GM19043 (cell line): Measurements from ENCODE around the gene DUSP15.
"Not testable (repeated sequence)": the region's sequence is repeated elsewhere in the genome, so short reads cannot be mapped to it uniquely, and the experiment has no call there.

Source experiments
- ATAC-seq: cut with Tn5 transposase; IDR thresholded peaks from one replicate; pipeline ENCODE4 v1.9.1; 2021; ENCODE audit warnings: low read depth; ENCODE audit not compliant: unreplicated experiment

The DUSP15 gene

GRCh38 chr20:31869942-31870725 is at the start of gene DUSP15, which contains the start of gene TTLL9:
Gene DUSP15 (minus strand): TSS chr20:31870527. CDS start chr20:31870337, 190 bp downstream.
Gene TTLL9 (plus strand): TSS chr20:31870634. CDS start chr20:31871127, 493 bp downstream.
- no peak for ATAC-seq

- ATAC-seq: no peak
Observed at GRCh38 chr20:31919410-31920155, 49.3 kb upstream of the DUSP15 start.

GRCh38 chr20:31918466-31919105 is 48.3 kb upstream of the DUSP15 start:
- no peak for ATAC-seq

DNA sequence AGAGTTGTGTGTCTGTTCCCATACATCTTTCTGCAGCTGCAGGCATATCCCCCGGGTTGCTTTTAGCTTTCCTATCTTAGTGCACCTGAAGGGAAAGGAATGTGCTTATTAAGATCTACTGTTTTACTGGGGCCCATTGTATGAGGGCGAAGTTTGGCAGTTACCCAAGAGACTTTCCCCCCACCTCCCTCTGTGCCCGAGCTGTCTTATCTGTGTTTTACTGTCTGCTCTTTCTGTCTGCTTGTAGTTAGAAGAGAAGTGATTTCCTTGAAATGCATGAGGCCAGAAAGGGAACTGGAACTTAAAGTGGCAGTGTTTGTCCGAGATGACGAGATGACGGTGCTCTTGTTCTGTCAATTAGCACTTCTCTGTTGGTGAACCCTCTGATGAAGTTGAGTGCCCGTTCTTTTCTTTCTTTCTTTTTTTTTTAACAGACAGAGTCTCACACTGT is 47.7 kb upstream of the DUSP15 start:
- not testable (repeated sequence) for ATAC-seq

DNA sequence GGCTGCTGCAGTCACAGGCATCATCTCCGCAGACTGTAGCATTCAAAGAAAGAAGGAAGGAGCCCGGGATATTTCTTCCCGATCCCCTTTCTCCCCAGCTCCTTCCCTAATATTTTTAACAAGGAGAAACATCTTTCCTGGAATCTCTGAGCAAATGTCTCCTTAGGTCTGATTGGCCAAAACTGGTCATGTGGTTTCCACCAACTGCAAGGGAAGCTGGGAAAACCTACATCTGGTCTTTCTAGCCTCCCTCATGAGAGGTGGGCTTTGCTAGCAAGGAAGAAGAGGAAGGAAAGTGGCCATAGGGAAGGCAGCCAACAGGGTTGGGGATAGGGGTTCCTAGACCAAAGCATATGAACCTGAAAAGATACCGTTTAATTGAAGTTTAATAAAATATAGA is 46.4 kb upstream of the DUSP15 start:
- ATAC-seq: no peak

DNA sequence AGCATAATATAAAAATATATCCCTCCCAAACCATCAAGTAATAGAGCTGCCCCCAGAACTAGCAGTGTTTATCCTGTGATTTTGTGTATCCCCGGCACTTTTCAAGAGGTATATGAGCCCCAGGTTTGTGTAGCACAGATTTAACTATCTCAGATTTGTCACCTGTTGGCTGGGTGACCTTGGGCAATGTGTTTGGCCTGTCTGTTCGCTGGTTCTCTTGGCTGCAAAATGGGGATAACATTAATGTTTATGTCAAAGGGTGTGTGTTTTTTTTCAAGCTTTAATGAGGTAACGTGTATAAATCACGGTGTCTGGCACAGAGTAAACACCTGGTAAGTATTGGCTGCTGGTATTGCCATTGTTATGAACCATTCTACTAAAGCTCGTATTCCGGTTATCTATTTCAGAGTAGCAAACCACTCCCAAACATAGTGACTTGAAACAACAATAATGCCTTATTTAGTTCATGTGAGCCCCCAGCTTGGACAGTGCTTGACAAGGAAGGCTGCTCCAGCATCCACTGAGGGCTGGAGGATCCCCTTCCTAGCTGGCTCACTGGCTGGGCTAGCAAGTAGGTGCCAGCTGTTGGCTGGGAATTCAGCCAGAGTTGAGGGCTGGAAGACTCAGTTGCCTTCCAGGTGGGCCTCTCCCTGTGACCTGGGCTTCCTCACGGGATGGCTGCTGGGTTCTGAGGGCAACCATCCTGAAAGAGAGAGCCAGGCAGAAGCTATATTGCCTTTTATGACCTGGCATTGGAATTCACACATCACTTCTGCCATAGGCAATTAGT is 45.4 kb upstream of the DUSP15 start:
- no peak for ATAC-seq

- no peak for ATAC-seq
Observed at GRCh38 chr20:31914170-31914569, 43.8 kb upstream of the DUSP15 start.

- ATAC-seq: no peak
Observed at GRCh38 chr20:31913431-31914157, 43.3 kb upstream of the DUSP15 start.

DNA sequence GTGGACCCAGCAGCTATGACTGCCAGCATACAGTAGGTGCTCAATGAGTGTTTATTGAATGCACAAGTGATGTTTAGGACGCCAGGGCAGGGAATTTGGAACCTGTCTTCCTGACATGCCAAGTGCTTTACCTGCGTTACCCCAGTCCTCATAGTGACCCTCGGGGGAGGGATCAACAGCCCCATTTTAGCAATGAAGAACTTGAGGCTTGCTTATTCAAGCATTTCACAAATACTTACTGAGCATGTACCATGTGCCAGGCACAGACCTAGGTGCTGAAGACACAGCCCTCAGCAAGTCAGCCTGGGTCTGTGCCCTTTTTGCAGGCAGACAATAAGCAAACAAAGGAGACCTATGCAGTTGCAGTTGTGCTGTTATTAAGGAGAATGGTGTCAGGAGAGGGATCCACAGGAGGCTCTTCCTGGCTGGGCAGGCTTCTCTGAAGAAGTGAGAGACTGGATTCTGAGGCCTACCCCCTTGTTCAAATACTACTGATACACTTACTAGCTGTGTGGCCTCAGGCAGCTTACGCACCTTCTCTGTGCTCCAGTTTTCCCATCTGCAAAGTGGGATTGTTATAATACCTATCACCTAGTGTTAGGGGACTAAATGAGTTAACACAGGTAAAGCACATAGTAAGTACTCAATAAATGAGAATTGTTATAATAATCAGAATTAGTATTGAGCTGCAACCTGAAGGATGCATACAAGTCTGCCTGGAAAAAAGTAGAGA is 39.9 kb upstream of the DUSP15 start:
- no peak for ATAC-seq

DNA sequence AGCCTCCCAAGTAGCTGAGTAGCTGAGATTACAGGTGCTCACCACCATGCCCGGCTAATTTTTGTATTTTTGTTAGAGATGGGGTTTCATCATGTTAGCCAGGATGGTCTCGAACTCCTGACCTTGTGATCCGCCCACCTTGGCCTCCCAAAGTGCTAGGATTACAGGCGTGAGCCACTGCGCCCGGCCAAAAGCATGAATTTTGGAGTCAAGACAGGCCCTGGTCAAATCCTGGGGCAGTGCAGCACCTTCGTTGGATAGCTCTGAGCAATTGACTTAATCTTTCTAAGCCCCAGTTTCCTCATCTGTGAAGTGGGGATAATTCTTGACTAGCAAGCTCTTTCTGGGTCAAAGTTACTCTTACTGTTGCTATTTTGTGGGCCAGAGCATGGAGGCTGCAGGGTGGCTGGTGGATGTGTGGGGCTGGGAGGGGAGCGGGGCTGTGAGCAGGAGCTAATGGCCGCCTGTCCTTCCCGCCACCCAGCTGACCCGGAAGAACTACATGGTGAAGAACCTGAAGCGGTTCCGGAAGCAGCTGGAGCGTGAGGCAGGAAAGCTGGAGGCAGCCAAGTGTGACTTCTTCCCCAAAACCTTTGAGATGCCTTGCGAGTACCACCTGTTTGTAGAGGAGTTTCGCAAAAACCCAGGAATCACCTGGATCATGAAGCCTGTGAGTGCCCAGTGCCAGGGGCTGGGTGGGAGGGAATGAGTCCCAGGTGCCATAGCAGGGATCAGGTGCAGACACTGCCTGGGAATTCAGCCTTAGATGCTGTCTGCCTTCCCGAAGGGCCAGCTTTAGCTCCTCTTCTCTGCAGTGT is 39.1 kb upstream of the DUSP15 start:
- ATAC-seq: no peak

- no peak for ATAC-seq
Observed at GRCh38 chr20:31908424-31908823, 38.1 kb upstream of the DUSP15 start.

DNA sequence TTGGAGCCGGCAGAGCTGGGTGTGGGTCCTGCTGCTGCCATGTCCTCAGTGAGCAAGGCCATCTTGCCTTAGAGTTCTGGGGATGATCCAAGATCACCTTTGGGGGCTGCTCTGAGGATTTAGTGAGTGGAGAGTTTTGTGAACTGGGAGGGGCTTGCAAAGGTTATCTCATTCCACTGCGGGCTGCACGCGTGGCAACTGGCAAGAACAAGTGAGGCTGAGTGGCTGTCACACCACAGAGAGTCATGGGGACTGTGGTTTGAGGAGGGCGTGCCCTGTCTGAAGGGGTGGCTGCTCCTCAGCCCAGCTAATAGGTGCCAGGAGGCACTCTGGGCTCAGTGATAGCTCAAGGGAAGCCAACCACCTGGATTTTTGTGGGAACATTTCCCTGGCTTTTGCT is 37.7 kb upstream of the DUSP15 start:
- ATAC-seq: no peak

- ATAC-seq: no peak
Observed at GRCh38 chr20:31907046-31907445, 36.7 kb upstream of the DUSP15 start.

DNA sequence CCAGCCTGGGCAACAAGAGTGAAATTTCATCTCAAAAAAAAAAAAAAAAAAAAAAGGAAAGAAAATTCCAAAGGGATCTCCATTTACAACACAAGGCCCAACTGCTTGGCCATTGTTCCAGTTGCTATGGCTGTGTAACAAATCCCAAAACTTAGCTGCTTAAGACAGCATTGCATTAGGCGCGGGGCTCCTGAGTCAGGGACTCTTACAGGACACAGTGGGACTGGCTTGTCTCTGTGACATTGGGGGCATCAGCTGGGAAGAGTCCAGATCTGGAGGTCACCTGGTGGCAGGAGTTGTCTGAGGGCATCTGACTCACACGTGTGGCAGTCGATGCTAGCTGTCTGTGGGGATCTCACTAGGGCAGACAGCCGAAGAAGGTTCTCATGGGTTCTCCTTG is 35.7 kb upstream of the DUSP15 start:
- ATAC-seq: no peak

DNA sequence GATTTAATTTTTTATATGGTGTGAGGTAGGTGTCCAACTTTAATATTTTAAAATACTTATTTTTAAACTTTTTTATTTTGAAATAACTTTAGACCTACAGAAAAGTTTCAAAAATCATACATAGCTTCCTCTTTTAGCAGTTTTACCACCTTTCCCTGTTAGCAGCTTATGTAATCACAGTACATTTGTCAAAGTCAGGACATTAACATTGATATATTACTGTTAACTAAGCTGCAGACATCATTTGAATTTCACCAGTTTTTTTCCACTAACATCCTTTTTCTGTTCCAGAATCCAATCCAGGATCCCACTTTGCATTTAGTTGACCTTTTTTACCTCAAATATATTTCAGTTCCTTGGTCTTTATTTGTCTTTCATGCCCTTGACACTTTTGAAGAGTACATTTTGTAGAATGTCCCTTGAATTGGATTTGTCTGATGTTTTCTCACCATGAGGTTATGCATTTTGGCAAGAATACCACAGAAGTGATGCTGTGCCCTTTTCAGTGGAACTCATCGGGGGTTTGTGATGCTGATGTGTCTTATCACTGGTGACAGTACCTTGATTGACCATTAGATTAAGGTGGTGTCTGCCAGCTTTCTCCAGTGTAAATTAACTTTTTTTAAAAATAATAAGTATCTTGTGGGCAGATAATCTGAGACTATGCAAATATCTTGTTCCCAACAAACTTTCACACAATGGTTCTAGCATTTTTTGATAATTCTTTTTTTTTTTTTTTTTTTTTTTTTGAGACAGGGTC is 33.5 kb upstream of the DUSP15 start:
- no peak for ATAC-seq

DNA sequence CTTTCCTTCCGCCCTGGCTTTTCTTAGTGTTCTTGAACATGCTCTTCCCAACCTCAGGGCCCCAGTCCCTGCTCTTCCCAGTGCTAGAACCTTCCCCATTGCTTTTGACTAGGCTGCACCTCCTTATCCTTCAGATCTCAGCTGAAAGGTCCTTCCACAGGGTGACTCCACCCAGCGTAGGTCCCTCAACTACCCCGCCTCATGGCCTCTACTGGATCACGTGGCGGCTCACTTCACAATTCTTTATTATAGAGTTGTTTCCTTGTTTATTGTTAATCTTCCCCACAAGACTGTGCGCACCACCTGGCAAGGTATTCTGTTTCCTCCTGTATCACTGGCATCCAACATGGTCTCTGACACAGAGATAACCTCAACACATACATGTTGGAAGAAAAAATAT is 31.3 kb upstream of the DUSP15 start:
- no peak for ATAC-seq

- ATAC-seq: no peak
Observed at GRCh38 chr20:31897541-31897940, 27.2 kb upstream of the DUSP15 start.

DNA sequence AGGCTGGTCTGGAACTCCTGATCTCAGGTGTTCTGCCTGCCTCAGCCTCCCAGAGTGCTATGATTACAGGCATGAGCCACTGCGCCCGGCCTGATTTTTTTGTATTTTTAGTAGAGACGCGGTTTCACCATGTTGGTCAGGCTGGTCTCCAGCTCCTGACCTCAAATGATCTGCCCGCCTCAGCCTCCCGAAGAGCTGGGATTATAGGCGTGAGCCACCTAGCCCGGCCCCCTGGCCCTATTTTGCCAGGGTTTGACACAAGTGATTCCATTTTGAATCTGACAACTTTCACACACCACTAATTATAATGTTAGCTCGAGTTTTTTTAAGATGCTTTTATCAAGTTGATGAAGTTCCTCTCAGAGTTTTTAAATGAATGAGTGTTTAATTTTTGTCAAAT is 25.7 kb upstream of the DUSP15 start:
- no peak for ATAC-seq
